ENCODE results near the gene CDH16. TPM values are rescaled to one million over a fixed set of nuclear protein-coding genes. Genes with fewer than 3 reads are reported as not detected.

The CDH16 gene, protein sequence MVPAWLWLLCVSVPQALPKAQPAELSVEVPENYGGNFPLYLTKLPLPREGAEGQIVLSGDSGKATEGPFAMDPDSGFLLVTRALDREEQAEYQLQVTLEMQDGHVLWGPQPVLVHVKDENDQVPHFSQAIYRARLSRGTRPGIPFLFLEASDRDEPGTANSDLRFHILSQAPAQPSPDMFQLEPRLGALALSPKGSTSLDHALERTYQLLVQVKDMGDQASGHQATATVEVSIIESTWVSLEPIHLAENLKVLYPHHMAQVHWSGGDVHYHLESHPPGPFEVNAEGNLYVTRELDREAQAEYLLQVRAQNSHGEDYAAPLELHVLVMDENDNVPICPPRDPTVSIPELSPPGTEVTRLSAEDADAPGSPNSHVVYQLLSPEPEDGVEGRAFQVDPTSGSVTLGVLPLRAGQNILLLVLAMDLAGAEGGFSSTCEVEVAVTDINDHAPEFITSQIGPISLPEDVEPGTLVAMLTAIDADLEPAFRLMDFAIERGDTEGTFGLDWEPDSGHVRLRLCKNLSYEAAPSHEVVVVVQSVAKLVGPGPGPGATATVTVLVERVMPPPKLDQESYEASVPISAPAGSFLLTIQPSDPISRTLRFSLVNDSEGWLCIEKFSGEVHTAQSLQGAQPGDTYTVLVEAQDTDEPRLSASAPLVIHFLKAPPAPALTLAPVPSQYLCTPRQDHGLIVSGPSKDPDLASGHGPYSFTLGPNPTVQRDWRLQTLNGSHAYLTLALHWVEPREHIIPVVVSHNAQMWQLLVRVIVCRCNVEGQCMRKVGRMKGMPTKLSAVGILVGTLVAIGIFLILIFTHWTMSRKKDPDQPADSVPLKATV
- not detected for total RNA-seq
- long read RNA-seq = 0 reads

DNA sequence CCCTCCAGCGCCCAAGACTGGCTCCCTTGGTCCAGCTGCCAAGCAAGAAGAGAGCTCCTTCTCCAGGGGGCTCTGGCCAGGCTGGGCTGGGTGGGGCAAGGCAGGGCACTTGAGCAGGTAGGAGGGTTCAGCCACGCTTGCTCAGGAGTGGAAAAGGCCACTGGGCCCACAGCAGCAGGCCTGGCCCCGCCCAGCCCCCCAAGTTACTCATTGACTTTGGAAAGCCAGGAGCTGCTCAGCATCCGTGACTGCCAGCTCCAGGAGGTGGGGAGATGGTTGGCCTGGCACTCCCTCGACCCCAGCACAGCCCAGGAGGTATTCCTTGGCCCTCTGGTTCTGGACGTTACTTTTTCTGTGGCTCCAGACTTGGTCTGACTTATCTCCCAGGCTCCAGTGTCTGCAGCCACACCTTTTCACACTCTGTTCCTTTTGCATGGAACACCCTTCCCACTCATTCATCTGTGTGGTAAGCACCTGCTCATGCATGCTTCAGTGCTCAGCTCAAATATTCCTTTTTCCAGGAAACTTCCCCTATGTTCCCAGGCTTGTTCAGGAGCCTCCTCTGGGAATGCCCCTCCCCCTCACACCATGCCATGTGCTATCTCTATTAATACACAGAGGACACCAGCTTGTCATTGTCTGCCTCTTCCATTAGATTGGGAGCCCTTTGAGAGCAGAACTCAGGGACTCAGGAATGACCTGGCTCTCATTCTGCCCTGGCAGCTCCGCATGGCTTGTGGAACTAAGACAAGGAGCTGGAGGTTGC is at the start of gene CDH16:
CDH16 (minus strand) TSS at position 83 of the 766 bp plus-strand sequence. CDS start 820 bp downstream, outside the sequence.
- no peak within 1 kb of the TSS for H3K4me3 ChIP-seq
- TF ChIP-seq, protein P1, sequence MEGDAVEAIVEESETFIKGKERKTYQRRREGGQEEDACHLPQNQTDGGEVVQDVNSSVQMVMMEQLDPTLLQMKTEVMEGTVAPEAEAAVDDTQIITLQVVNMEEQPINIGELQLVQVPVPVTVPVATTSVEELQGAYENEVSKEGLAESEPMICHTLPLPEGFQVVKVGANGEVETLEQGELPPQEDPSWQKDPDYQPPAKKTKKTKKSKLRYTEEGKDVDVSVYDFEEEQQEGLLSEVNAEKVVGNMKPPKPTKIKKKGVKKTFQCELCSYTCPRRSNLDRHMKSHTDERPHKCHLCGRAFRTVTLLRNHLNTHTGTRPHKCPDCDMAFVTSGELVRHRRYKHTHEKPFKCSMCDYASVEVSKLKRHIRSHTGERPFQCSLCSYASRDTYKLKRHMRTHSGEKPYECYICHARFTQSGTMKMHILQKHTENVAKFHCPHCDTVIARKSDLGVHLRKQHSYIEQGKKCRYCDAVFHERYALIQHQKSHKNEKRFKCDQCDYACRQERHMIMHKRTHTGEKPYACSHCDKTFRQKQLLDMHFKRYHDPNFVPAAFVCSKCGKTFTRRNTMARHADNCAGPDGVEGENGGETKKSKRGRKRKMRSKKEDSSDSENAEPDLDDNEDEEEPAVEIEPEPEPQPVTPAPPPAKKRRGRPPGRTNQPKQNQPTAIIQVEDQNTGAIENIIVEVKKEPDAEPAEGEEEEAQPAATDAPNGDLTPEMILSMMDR (IDR thresholded peaks at IDR 0.05) = no peak
- H3K9me3 ChIP-seq = no peaks in the 10 kb centered on the region
- intact Hi-C loops (cut with DNase I) = no loop called here
- H3K4me1 ChIP-seq = peaks cover 11% of the 10 kb centered on the region
- no peak for ATAC-seq
- H3K36me3 ChIP-seq = peaks cover 6% of the 10 kb centered on the region
- H3K27me3 ChIP-seq (ENCODE audit: low read depth) = peaks cover 5% of the 10 kb centered on the region
- DNase-seq = no peak
- H3K27ac ChIP-seq = no peak within 1 kb of the TSS

DNA sequence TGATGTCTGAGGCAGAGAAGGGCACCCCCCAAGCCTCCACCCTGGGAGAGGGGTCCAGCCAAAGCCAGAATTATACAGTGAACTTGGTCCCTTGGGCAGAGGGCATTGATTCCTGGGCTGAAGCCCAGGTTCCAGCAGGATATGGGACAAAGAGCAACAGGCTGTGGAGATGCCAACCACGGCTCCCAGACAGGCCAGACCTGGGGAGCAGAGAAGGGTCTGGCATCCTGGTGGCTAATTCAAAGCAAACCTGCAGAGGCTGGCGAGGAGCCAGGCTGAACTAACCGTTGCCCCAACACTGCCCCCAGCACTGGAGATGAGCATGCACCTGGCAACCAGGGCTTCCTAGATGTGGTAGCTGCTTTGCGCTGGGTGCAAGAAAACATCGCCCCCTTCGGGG is 45.4 kb upstream of the CDH16 start:
- Histone ChIP-seq H3K4me3 (no peak overlapping the region), H3K4me1 (peaks cover 5% of the 10 kb centered on the region), H3K9me3 (no peaks in the 10 kb centered on the region), H3K36me3 (no peaks in the 10 kb centered on the region), H3K27me3 (ENCODE audit: low read depth) (no peaks in the 10 kb centered on the region), H3K27ac (no peak overlapping the region)
- ATAC-seq (no peak), DNase-seq (no peak)
- intact Hi-C loops (cut with DNase I) = no loop called here
- TF ChIP-seq, protein P1 (IDR thresholded peaks at IDR 0.05) = no peak

DNA sequence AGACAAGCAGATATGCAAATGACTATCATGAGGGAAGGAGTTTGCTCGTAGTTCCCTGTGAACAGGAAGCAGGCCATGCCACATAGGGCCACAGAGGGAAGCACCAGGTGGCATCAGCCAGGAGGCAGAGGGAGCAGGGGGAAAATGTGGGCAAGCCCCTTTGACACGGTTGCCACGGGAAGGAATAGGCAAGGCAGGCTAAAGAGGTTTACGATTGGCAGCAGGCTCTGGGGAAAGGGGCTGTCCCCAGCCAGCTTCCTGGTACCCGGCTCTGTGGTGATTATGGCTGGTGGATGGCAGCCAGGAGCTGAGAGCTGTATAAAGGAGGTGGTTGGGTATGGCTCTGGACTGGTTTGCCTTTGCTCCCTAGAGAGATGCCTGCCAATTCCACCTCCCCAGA is 43.2 kb upstream of the CDH16 start:
- intact Hi-C loops (cut with DNase I) = no loop called here
- peaks cover 5% of the 10 kb centered on the region for H3K4me1 ChIP-seq
- H3K4me3 ChIP-seq = no peak overlapping the region
- ATAC-seq (peak; percentile 57 to 71), DNase-seq (peak; percentile 69)
- H3K36me3 ChIP-seq = no peaks in the 10 kb centered on the region
- H3K27ac ChIP-seq = no peak overlapping the region
- no peaks in the 10 kb centered on the region for H3K9me3 ChIP-seq
- TF ChIP-seq, protein P1 (IDR thresholded peaks at IDR 0.05) = no peak
- H3K27me3 ChIP-seq (ENCODE audit: low read depth) = no peaks in the 10 kb centered on the region

DNA sequence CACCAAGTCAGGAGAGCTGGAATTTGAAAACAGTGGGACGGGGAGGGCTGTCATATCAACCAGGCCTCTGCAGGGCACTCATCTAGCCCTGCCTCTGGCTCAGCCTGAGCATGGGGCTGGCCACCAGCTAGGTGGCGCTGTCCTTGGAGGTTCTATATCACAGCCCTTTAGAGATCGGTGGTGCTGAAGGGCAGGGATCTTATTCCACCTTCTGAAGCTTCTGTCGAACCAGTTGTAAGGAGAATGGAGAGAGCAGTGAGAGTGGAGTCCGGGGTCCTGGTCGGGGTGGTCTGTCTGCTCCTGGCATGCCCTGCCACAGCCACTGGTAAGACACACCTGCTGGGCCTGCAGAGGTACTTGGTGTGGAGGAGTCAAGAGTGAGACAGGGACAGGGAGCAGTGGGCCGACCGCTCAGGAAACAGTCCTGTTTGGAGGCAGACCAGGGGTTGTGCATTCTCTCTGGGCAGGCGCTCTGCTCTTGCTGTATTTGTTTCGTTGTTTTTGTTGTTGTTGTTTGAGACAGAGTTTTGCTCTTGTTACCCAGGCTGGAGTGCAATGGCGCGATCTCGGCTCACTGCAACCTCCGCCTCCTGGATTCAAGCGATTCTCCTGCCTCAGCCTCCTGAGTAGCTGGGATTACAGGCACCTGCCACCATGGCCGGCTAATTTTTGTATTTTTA is 42.5 kb upstream of the CDH16 start, which contains the start of gene CES3:
CES3 (plus strand) TSS at position 202 of the 680 bp plus-strand sequence; CDS start at position 244, 42 bp downstream.
- peaks cover 5% of the 10 kb centered on the region for H3K4me1 ChIP-seq
- no peaks in the 10 kb centered on the region for H3K36me3 ChIP-seq
- H3K27ac ChIP-seq = no peak within 1 kb of the TSS
- TF ChIP-seq, protein P1 (IDR thresholded peaks at IDR 0.05) = peak; percentile 74
- intact Hi-C loops (cut with DNase I) = no loop called here
- H3K27me3 ChIP-seq (ENCODE audit: low read depth) = no peaks in the 10 kb centered on the region
- no peak within 1 kb of the TSS for H3K4me3 ChIP-seq
- ATAC-seq (peak; percentile 83 to 84), DNase-seq (peak; percentile 81)
- H3K9me3 ChIP-seq = no peaks in the 10 kb centered on the region
